ENCODE results near the gene FAF1. TPM values are rescaled to one million over a fixed set of nuclear protein-coding genes. Genes with fewer than 3 reads are reported as not detected.
A peak's percentile ranks its signal among the peaks of the same experiment; 100 is the strongest.
"Not testable (repeated sequence)": the region's sequence is repeated elsewhere in the genome, so short reads cannot be mapped to it uniquely, and the experiment has no call there.

Gene FAF1
- total RNA-seq, 4 donors from 2014 or later, result 25.1 to 55.7 (median 38.8) TPM

DNA sequence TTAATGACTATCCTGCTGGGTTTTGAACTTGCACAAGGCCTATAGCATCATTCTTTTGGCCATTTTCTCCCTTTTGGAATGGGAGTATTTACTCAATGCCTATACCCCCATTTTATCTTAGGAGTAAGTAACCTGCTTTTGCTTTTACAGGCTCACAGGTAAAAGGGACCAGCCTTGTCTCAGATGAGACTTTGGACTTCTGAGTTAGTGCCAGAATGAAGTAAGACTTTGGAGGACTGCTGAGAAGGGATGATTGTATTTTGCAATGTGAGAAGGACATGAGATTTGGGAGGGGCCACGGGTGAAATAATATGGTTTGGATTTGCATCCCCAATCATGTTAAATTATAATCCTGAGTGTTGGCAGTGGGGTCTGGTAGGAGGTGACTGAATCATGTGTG lies 212.7 kb downstream of the FAF1 start:
- TF ChIP-seq EP300 (IDR thresholded peaks at IDR 0.05), result no peak
- TF ChIP-seq, protein P1, sequence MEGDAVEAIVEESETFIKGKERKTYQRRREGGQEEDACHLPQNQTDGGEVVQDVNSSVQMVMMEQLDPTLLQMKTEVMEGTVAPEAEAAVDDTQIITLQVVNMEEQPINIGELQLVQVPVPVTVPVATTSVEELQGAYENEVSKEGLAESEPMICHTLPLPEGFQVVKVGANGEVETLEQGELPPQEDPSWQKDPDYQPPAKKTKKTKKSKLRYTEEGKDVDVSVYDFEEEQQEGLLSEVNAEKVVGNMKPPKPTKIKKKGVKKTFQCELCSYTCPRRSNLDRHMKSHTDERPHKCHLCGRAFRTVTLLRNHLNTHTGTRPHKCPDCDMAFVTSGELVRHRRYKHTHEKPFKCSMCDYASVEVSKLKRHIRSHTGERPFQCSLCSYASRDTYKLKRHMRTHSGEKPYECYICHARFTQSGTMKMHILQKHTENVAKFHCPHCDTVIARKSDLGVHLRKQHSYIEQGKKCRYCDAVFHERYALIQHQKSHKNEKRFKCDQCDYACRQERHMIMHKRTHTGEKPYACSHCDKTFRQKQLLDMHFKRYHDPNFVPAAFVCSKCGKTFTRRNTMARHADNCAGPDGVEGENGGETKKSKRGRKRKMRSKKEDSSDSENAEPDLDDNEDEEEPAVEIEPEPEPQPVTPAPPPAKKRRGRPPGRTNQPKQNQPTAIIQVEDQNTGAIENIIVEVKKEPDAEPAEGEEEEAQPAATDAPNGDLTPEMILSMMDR (IDR thresholded peaks at IDR 0.05), result no peak
- no peak for TF ChIP-seq POLR2A (IDR thresholded peaks at IDR 0.05)
- H3K4me1 ChIP-seq, result peaks cover 0 to 21% (median 4%) of the 10 kb centered on the region in 4 donors
- DNase-seq (ENCODE audit: low spot score in 2 of 2), result no peak
- 80 to 96% methylated on average over 1 of the region's 1 CpG for whole genome bisulfite sequencing, 2 donors
- no peaks in the 10 kb centered on the region for H3K27me3 ChIP-seq
- no peak overlapping the region for H3K27ac ChIP-seq
- H3K9me3 ChIP-seq, result no peaks in the 10 kb centered on the region
- peaks cover 0 to 30% (median 0%) of the 10 kb centered on the region in 3 donors for H3K36me3 ChIP-seq
- no peak overlapping the region for H3K4me3 ChIP-seq

DNA sequence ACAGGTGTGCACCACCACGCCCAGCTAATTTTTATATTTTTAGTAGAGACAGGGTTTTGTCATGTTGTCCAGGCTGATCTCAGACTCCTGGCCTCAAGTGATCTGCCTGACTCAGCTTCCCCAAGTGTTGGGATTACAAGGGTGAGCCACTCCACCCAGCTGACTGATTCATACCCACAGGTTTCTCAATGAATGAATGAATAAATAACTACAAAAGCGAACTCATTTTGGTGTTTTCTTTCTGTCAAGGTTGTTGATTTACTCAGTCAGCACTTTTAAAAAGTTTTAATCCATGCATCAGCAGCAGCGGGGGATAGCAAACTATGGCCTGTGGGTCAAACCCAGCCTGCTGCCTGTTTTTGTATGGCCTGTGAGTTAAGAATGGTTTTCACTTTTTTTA lies 217.5 kb downstream of the FAF1 start:
- Histone ChIP-seq H3K9me3 (no peaks in the 10 kb centered on the region), H3K27me3 (no peaks in the 10 kb centered on the region), H3K27ac (no peak overlapping the region), H3K4me3 (no peak overlapping the region), H3K36me3 (peaks cover 0 to 43% (median 0%) of the 10 kb centered on the region in 3 donors), H3K4me1 (no peaks in the 10 kb centered on the region)
- WGBS, 2 donors, result 98 to 100% methylated on average over 3 of the region's 3 CpGs
- no peak for DNase-seq (ENCODE audit: low spot score in 2 of 2)
- TF ChIP-seq, protein P1 (IDR thresholded peaks at IDR 0.05), result no peak
- TF ChIP-seq POLR2A (IDR thresholded peaks at IDR 0.05) (no peak), EP300 (IDR thresholded peaks at IDR 0.05) (no peak)

DNA sequence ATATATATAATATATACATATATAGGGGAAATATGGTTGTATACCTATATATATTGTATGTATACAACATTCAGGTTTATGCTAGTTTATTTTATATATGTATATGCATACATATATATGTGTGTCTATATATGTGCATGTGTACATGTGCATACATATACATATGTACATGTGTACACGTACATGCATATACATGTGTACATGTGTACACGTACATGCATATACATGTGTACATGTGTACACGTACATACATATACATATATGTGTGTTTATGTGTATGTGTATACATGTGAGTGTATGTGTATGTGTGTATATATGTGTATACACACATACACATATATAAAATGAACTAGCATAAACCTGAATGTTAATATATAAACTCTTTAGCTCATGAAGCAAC lies 220.9 kb downstream of the FAF1 start:
- Histone ChIP-seq H3K4me3 (no peak overlapping the region), H3K9me3 (no peaks in the 10 kb centered on the region), H3K36me3 (peaks cover 0 to 35% (median 0%) of the 10 kb centered on the region in 3 donors), H3K27me3 (no peaks in the 10 kb centered on the region), H3K27ac (no peak overlapping the region), H3K4me1 (no peaks in the 10 kb centered on the region)
- TF ChIP-seq, protein P1 (IDR thresholded peaks at IDR 0.05), result no peak
- TF ChIP-seq EP300 (IDR thresholded peaks at IDR 0.05), result no peak
- no peak for TF ChIP-seq POLR2A (IDR thresholded peaks at IDR 0.05)
- 95 to 97% methylated on average over 3 of the region's 3 CpGs for WGBS, 2 donors
- DNase-seq (ENCODE audit: low spot score in 2 of 2), result no peak

DNA sequence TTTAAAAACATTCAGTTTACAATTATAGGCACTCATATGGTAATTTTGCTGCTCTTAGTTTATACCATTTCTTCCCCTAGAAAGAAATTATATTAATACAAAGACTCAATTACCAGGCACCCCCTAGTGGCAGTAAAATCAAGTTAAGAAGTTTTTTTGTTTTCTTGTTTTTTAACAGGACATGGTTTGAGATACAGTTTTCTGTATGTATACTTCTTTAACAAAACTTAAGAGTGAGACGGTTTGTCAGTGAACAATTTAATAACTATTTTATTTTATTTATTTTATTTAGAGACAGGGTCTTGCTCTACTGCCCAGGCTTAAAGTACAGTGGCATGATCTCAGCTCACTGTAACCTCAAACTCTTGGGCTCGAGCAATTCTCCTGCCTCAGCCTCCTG lies 224.6 kb downstream of the FAF1 start:
- no peaks in the 10 kb centered on the region for H3K4me1 ChIP-seq
- H3K27me3 ChIP-seq, result no peaks in the 10 kb centered on the region
- H3K36me3 ChIP-seq, result peaks cover 0 to 17% (median 0%) of the 10 kb centered on the region in 3 donors
- no peak overlapping the region for H3K4me3 ChIP-seq
- 79 to 80% methylated on average over 2 of the region's 2 CpGs for WGBS, 2 donors
- H3K9me3 ChIP-seq, result no peaks in the 10 kb centered on the region
- DNase-seq (ENCODE audit: low spot score in 2 of 2), result no peak
- no peak for TF ChIP-seq POLR2A (IDR thresholded peaks at IDR 0.05)
- TF ChIP-seq, protein P1 (IDR thresholded peaks at IDR 0.05), result peak in 3 of 5 experiments; percentile 12 to 37 (median 36)
- H3K27ac ChIP-seq, result no peak overlapping the region

- H3K4me3 ChIP-seq; H3K27ac ChIP-seq; H3K27me3 ChIP-seq; H3K9me3 ChIP-seq; DNase-seq (ENCODE audit: low spot score in 2 of 2); H3K4me1 ChIP-seq: not testable (repeated sequence)
- H3K36me3 ChIP-seq, result peaks cover 0 to 16% (median 0%) of the 10 kb centered on the region in 3 donors
- 94 to 97% methylated on average over 4 of the region's 4 CpGs for WGBS, 2 donors
These were observed 232.5 kb downstream of the FAF1 start for GRCh38 chr1:50727578-50727977.

All from tibial nerve (tissue), 4 donors.